Ishikawa (cell line): Measurements from ENCODE around the gene DNAH17.

Experiments
- CEBPB ChIP-seq: IDR thresholded peaks from 2 replicates; pipeline ENCODE4 v1.6.1; 2012
- CREB1 ChIP-seq: IDR thresholded peaks from 2 replicates; pipeline ENCODE4 v1.6.1; 2012; ENCODE audit warnings: low read depth
- EGR1 ChIP-seq: IDR thresholded peaks from 2 replicates; pipeline ENCODE4 v1.6.1; 2012
- EP300 ChIP-seq: IDR thresholded peaks from 2 replicates; pipeline ENCODE4 v1.6.1; 2012; ENCODE audit warnings: borderline replicate concordance
- FOXM1 ChIP-seq: IDR thresholded peaks from 2 replicates; pipeline ENCODE4 v1.6.1; 2012; ENCODE audit warnings: low read depth, borderline replicate concordance
- NFIC ChIP-seq: IDR thresholded peaks from 2 replicates; pipeline ENCODE4 v1.6.1; 2012
- RAD21 ChIP-seq: IDR thresholded peaks from 2 replicates; pipeline ENCODE4 v1.6.1; 2012; ENCODE audit warnings: low read depth
- TAF1 ChIP-seq: IDR thresholded peaks from 2 replicates; pipeline ENCODE4 v1.6.1; 2012; ENCODE audit warnings: low read depth, mild to moderate bottlenecking
- TCF12 ChIP-seq: IDR thresholded peaks from 2 replicates; pipeline ENCODE4 v1.6.1; 2012; ENCODE audit warnings: low read depth
- TEAD4 ChIP-seq: IDR thresholded peaks from 2 replicates; pipeline ENCODE4 v1.6.1; 2012
- YY1 ChIP-seq: IDR thresholded peaks from 2 replicates; pipeline ENCODE4 v1.6.1; 2012; ENCODE audit warnings: low read depth
- ZBTB7A ChIP-seq: IDR thresholded peaks from 2 replicates; pipeline ENCODE4 v1.6.1; 2012; ENCODE audit warnings: low read depth
- TF ChIP-seq, protein P1 (sequence below): IDR thresholded peaks from 2 replicates; pipeline ENCODE4 v1.6.1; 2012
- TF ChIP-seq, protein P2 (sequence below): IDR thresholded peaks from 2 replicates; pipeline ENCODE4 v1.6.1; 2012
- TF ChIP-seq, protein P3 (sequence below): IDR thresholded peaks from 2 replicates; pipeline ENCODE4 v1.6.1; 2012; ENCODE audit warnings: low read depth, mild to moderate bottlenecking

Gene DNAH17

GRCh38 chr17:78510141-78511075 lies 66.8 kb downstream of the DNAH17 start:
- TF ChIP-seq, protein P1, sequence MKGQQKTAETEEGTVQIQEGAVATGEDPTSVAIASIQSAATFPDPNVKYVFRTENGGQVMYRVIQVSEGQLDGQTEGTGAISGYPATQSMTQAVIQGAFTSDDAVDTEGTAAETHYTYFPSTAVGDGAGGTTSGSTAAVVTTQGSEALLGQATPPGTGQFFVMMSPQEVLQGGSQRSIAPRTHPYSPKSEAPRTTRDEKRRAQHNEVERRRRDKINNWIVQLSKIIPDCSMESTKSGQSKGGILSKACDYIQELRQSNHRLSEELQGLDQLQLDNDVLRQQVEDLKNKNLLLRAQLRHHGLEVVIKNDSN: no peak
- TF ChIP-seq CEBPB (no peak), TCF12 (no peak), NFIC (no peak), YY1 (no peak), TAF1 (no peak), CREB1 (no peak), TEAD4 (no peak)
- TF ChIP-seq, protein P2, sequence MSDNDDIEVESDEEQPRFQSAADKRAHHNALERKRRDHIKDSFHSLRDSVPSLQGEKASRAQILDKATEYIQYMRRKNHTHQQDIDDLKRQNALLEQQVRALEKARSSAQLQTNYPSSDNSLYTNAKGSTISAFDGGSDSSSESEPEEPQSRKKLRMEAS: no peak

DNA sequence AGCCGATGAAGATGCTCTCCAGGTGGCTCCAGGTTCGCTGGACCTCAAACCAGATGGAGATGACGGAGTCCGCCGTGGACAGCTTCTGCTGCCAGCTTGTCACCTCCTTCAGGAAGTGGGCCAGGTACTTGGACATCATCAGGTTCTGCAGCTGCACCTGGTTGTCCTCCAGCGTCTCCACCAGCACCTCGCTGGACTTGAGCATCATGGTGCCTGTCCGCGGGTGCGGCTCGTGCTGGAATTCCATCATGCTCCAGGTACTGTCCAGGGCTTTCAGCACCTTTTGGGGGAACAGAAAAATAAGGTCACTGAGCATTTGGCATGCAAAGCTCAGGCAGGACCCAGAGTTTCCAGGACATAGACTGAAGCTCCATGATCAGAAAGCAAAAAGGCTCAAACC lies 69.7 kb downstream of the DNAH17 start:
- TF ChIP-seq EGR1 (no peak), TCF12 (no peak), RAD21 (no peak), FOXM1 (no peak), NFIC (no peak), CREB1 (no peak), YY1 (no peak), EP300 (no peak), CEBPB (no peak), TEAD4 (no peak), ZBTB7A (no peak), TAF1 (no peak)
- TF ChIP-seq, protein P2: no peak
- TF ChIP-seq, protein P1: no peak
- TF ChIP-seq, protein P3, sequence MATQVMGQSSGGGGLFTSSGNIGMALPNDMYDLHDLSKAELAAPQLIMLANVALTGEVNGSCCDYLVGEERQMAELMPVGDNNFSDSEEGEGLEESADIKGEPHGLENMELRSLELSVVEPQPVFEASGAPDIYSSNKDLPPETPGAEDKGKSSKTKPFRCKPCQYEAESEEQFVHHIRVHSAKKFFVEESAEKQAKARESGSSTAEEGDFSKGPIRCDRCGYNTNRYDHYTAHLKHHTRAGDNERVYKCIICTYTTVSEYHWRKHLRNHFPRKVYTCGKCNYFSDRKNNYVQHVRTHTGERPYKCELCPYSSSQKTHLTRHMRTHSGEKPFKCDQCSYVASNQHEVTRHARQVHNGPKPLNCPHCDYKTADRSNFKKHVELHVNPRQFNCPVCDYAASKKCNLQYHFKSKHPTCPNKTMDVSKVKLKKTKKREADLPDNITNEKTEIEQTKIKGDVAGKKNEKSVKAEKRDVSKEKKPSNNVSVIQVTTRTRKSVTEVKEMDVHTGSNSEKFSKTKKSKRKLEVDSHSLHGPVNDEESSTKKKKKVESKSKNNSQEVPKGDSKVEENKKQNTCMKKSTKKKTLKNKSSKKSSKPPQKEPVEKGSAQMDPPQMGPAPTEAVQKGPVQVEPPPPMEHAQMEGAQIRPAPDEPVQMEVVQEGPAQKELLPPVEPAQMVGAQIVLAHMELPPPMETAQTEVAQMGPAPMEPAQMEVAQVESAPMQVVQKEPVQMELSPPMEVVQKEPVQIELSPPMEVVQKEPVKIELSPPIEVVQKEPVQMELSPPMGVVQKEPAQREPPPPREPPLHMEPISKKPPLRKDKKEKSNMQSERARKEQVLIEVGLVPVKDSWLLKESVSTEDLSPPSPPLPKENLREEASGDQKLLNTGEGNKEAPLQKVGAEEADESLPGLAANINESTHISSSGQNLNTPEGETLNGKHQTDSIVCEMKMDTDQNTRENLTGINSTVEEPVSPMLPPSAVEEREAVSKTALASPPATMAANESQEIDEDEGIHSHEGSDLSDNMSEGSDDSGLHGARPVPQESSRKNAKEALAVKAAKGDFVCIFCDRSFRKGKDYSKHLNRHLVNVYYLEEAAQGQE: no peak

GRCh38 chr17:78506454-78507309 lies 70.5 kb downstream of the DNAH17 start:
- no peak for TF ChIP-seq ZBTB7A
- TF ChIP-seq, protein P2: no peak
- TF ChIP-seq, protein P3: no peak
- TF ChIP-seq NFIC: no peak
- TF ChIP-seq EP300: no peak
- TF ChIP-seq YY1: no peak
- no peak for TF ChIP-seq TCF12
- no peak for TF ChIP-seq TAF1

GRCh38 chr17:78504156-78504925 lies 72.9 kb downstream of the DNAH17 start:
- TF ChIP-seq CEBPB (no peak), EGR1 (no peak), ZBTB7A (no peak), RAD21 (no peak), NFIC (no peak), FOXM1 (no peak), YY1 (no peak), TEAD4 (no peak), CREB1 (no peak), TAF1 (no peak), EP300 (no peak), TCF12 (no peak)
- TF ChIP-seq, protein P1: no peak
- TF ChIP-seq, protein P3: no peak
- TF ChIP-seq, protein P2: no peak
